SK-MEL-5 (cell line): ENCODE results near the gene ATP4B. TPM values are rescaled to one million over a fixed set of nuclear protein-coding genes. Genes with fewer than 3 reads are reported as not detected.

ENCODE experiments used
- DNase-seq: peaks from one replicate; pipeline ENCODE4 v3.0.0-alpha.2; 2016; ENCODE audit warnings: low read depth, low spot score
- in situ Hi-C: cut with HindIII; loops from 2 replicates; pipeline ENCODE4 v1.10.0; 2016; ENCODE audit warnings: low sequenced_read_pairs, high pct_unique_total_duplicates, low pct_unique_long_range_greater_than_20kb
- total RNA-seq: library from RNA; depleted of rRNA; stranded (reverse); fragments of >200 nt; shearing (Covaris generic); gene quantifications from 2 replicates; pipeline ENCODE4 v1.2.3, GENCODE V29; 2014

The ATP4B gene
- total RNA-seq, 1 experiment from 2014 or later = not detected

- no peak for DNase-seq
- in situ Hi-C loops = no loop called here
Measured at GRCh38 chr13:113620036-113620796, 37.8 kb downstream of the ATP4B start.

GRCh38 chr13:113618455-113618854, 39.5 kb downstream of the ATP4B start:
- in situ Hi-C loops = no loop called here
- no peak for DNase-seq

GRCh38 chr13:113617961-113618360, 40.0 kb downstream of the ATP4B start:
- DNase-seq = no peak
- in situ Hi-C loops = no loop called here

GRCh38 chr13:113616991-113617749, 40.8 kb downstream of the ATP4B start:
- in situ Hi-C loops = no loop called here
- no peak for DNase-seq

- in situ Hi-C loops = no loop called here
- no peak for DNase-seq
Measured at GRCh38 chr13:113616281-113616906, 41.6 kb downstream of the ATP4B start.

GRCh38 chr13:113613789-113614379, 44.1 kb downstream of the ATP4B start:
- no peak for DNase-seq
- in situ Hi-C loops = no loop called here

- in situ Hi-C loops = no loop called here
- DNase-seq = no peak
Measured at GRCh38 chr13:113612607-113613006, 45.4 kb downstream of the ATP4B start.

GRCh38 chr13:113611996-113612395, 46.0 kb downstream of the ATP4B start:
- in situ Hi-C loops = no loop called here
- DNase-seq = no peak

GRCh38 chr13:113610266-113610665, 47.7 kb downstream of the ATP4B start:
- in situ Hi-C loops = no loop called here
- no peak for DNase-seq

GRCh38 chr13:113609616-113610015, 48.4 kb downstream of the ATP4B start:
- DNase-seq = no peak
- in situ Hi-C loops = no loop called here

- in situ Hi-C loops = no loop called here
- DNase-seq = no peak
Measured at GRCh38 chr13:113608967-113609533, 48.9 kb downstream of the ATP4B start.

- no peak for DNase-seq
- in situ Hi-C loops = no loop called here
Measured at GRCh38 chr13:113607889-113608635, 49.9 kb downstream of the ATP4B start.

GRCh38 chr13:113607056-113607888, 50.7 kb downstream of the ATP4B start:
- in situ Hi-C loops = no loop called here
- DNase-seq = no peak

- no peak for DNase-seq
- in situ Hi-C loops = no loop called here
Measured at GRCh38 chr13:113605866-113606438, 52.0 kb downstream of the ATP4B start.

GRCh38 chr13:113605461-113605860, 52.5 kb downstream of the ATP4B start:
- in situ Hi-C loops = no loop called here
- no peak for DNase-seq

- DNase-seq = no peak
- in situ Hi-C loops = no loop called here
Measured at GRCh38 chr13:113604186-113604585, 53.8 kb downstream of the ATP4B start.
